NCI-H2227 (cell line): ENCODE results near the gene PNPLA3.

Experiments
- DNase-seq: peaks from one replicate; lab custom pipeline; 2025; ENCODE audit not compliant: unreplicated experiment; lab: John Stamatoyannopoulos, UW

PNPLA3 gene, protein sequence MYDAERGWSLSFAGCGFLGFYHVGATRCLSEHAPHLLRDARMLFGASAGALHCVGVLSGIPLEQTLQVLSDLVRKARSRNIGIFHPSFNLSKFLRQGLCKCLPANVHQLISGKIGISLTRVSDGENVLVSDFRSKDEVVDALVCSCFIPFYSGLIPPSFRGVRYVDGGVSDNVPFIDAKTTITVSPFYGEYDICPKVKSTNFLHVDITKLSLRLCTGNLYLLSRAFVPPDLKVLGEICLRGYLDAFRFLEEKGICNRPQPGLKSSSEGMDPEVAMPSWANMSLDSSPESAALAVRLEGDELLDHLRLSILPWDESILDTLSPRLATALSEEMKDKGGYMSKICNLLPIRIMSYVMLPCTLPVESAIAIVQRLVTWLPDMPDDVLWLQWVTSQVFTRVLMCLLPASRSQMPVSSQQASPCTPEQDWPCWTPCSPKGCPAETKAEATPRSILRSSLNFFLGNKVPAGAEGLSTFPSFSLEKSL

DNA sequence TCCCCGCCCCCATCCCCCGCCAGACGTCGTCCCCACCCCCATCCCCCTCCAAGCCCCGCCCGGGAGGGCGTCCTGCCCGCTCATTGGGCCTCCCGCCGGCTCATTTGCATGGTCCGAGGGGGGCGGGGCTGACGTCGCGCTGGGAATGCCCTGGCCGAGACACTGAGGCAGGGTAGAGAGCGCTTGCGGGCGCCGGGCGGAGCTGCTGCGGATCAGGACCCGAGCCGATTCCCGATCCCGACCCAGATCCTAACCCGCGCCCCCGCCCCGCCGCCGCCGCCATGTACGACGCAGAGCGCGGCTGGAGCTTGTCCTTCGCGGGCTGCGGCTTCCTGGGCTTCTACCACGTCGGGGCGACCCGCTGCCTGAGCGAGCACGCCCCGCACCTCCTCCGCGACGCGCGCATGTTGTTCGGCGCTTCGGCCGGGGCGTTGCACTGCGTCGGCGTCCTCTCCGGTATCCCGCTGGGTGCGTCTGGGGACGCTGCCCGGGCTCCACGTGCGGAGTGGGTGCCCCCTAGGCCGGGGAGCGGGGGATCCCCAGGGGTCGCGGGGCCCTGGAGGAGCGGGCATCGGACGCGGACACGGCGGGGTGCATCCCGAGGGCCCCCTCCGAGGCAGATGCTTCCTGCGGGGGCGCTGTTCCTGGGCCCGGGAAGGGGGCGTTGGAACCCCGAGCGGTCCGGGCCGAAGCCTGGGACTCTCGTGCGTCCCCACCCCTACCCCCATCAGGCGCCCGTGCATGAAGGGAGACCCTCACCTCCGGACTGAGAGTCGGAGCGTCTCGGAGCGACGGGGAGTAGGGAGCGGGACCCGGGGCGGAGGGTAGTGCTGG is at the start of gene PNPLA3:
Gene PNPLA3, plus strand, starts transcription at position 175 of the 834 bp plus-strand sequence. Its CDS starts 107 bp downstream, at position 282.
- peak; percentile 87 for DNase-seq

DNA sequence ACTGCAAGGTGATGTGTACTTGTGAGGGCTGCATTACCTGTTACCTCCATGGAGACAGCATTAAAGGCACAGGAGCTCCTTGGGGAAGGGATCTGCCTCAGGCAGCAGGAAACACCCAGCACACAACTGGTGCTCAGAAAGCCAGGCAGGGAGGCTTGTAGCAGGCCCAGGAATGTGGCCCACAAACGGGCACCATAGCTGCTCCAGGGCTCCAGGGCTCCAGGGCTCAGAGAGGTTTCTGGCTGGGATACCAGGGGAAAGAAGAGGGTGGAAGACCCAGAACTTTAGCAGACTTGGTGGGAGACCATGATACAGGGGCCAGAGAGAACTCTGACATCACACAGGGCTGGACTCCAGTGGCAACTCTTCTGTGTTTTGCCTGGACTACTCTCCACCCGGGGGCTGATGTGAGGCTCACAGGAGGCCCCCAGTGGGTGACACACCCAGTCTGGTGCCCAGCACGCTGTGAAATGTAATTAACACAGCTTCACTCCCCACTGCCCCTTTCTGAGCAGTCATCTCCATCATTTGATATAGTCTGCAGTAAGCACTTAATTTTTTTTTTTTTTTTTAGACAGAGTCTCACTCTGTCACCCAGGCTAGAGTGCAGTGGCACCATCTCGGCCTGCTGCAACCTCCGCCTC is 46.6 kb upstream of the PNPLA3 start:
- no peak for DNase-seq

DNA sequence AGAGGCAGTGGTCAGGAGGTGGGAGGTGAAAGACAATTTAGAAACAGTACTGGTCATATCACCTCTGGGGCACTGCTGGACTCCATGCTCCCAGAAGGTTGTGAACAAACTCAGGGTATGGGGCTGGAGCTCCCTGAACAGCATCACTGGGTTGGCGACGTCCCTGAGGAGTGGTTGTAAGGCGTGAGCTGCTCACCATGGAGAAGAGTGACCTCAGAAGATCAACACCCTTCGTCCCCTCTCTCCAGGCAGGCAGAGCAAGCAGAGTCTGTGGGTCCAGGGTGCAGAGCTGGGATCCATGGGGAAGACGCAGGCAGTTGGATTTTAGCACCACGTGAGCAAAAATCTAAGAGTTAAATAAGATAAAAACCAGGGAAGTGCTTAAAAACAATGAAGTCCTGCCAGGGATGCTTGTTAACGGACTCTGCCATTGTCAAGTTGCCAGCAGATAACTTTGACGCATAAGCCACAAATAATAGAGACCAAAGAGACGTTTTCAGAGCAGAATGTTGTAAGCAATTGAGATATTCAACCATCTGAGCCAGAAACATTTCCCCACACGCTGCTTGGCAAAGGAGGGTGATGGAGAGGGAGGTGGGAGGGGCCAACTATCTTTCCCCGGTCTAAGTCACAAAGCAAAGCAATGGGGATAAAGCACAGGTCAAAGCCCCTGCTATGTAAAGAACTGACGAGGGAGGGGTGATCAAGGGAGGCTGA is 45.4 kb upstream of the PNPLA3 start:
- no peak for DNase-seq

DNA sequence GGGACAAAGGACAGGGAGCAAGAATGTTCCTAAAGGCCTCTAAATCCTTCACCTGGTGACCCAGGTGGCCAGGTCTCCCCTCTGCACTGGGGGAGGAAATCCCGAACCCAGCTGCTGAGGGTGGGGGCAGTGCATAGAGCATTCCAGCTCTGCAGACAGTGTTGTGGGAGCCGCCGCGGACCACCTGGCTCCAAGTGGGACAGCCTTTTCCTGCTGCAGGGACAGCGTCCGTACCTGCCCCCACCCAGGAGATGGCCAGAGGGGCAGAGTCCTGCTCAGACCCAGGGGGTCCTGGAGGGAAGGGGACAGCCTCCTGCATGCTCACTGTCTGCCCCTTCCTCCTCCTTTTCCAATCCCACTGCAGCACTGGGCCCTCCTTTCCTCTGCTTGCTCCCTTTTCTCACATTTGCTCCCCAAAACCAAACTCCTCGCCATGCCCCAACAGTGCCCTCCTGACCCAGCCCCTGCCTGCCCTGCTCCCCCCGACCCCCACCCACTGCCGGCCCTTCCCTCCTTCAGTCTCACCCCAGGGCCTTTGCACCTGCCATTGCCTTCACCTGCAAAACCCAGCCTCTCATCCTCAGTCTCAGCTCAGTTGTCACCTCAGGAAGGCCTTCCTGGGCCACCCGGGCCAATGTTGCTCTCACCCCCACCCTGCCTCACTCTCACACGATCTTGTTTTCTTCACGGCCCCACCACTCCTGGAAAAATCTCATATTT is 44.6 kb upstream of the PNPLA3 start:
- DNase-seq = no peak

DNA sequence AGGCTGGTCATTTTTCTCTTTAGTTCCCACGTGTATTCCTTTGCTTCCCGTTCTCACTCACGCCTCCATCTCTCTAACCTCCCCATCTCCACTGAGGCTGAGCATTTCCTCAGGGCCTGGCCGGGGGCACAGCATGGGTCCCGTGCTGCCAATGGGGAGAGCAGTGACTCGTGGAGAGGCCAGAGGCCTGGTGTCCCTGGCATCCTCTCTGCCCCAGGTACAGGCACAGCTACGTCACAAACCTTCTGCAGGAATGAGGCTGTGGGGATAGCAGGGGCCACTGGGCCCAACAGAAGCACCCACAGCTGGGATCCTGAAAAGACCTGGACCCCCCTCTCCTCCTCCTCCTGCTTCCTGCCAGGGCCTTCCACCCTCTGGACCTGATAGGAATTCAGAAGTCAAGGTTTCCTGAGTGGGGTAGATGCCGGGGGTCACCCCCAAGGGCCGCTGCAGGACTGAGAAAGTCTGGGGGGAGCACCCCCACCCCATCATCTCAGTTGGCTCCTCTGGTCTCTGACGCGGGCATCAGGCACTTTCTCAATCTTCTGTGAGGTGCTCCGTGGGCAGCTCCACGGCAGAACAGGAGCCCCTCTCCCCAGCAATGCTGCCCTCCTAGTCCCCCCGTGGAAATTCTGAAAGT is 43.6 kb upstream of the PNPLA3 start:
- no peak for DNase-seq

DNA sequence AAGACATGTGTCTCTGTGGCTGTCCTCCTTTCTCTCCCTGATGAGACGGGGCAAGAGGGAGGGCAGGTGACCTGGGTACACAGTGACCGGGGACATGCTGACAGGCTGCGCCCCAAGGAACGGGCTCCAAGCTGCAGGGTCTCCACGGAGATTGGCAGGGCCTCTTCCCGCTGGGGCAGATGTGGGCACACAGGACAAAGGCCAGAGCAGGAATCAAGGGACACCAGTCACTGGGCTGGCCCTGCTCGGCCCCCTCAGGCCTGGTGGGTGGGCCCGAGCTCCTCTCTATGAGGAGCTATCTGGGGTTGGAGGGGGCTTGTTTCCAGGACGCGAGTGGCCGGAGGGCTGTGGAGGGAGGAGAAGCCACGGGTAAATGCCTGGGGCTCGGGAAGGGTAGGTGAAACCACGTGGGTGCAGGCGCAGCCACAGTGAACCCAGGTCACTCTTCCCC is 43.0 kb upstream of the PNPLA3 start:
- no peak for DNase-seq

DNA sequence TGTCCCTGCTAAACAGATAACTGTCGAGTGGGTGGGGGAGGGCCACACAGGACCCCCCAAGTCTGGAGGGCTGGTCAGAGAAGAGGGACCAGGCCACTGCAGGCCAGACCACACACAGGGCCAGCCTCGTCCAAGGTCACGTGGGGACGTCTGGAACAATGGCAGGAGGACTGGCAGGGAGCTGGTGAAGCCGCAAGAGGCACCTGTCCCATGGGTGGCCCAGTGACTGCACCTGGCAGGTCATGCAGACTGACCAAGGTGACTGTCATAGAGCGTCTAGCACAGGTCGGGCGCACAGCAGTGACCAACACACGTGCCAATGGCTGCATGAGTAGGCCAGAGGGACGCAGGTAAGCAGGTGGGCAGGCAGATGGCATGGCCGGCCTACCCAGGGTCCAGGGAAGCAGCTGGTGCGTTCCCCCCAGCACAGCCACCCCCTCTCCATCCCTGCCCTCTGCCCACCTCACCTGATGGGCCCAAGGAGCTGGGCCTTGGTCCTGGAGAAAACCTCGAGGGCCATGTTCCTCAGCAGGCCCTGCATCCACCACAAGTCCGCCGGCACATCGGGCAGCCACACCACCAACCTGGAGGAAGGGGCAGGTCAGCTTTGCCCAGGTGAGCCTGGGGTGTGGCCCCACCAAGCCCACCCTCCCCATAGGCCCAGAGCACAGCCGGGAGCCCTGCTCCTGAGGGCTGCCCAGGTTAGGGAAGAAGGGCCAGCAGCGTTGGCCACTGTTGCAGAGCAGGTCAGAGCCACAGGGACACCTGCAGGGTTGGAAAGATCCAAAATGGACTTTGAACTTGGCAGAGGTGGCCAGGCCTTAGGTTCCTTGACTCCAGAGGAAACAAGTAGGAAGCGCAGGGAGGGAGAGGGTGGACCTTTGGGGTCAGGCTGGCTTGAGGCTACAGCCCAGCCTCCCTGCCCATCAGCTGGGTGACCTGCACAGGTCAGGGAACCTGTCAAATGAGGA is 42.2 kb upstream of the PNPLA3 start:
- no peak for DNase-seq

DNA sequence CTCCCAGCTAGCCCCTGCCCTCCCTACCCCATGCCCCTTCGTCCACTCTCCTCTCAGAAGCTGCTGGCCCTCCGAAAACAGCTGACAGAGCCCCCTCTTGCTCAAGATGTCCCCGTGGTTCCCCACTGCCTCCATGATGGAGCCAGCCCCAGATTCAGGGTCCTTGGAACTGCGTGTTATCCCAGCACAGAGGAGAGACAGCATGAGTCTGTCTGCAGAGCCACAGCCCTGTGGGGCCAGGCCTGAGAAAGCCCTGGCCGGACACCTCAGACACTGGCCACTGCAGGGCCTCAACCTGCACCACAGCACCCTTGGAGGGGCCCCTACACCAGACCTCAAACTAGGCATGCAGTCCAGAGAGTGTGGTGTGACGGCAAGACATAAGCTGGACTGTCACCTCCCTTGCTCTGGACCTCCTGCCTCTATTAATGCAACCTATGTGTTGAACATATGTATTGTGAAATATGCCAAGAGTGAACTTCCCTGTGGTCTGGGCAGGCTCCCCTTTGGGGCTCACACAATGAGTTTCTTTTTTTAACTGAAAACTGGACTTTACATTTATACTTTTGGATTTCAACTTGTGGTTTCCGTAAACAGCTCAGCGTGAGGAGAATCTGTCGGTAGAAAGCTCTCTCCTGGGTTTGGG is 41.4 kb upstream of the PNPLA3 start:
- no peak for DNase-seq

DNA sequence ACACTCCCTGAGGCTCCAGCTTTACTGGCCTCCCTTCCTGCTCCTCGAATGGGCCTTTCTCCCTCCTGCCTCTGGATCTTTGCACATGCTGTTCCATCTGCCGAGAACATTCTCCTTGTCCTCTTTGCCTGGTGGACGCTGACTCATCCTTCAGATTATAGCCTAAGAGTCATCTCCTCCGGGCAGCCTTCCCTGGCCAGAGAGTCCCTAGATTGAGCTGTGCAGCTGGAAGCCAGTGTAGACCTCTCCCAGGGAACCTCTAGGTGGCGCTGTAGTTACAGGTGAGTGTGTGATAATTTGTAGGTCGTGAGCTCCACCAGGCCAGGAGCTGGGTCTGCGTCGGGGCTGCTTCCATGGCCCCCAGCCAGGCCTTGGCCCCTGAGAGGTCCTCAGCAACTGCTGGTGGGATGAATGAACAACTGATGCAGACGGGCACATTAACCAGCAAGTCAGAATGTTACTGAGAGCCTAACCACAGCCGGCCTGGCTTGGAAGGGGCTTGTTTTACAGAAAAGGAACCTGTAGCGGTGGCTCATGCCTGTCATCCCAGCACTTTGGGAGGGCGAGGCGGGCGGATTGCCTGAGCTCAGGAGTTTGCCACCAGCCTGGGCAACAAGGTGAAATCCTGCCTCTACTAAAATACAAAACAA is 40.5 kb upstream of the PNPLA3 start:
- peak; percentile 64 for DNase-seq

DNA sequence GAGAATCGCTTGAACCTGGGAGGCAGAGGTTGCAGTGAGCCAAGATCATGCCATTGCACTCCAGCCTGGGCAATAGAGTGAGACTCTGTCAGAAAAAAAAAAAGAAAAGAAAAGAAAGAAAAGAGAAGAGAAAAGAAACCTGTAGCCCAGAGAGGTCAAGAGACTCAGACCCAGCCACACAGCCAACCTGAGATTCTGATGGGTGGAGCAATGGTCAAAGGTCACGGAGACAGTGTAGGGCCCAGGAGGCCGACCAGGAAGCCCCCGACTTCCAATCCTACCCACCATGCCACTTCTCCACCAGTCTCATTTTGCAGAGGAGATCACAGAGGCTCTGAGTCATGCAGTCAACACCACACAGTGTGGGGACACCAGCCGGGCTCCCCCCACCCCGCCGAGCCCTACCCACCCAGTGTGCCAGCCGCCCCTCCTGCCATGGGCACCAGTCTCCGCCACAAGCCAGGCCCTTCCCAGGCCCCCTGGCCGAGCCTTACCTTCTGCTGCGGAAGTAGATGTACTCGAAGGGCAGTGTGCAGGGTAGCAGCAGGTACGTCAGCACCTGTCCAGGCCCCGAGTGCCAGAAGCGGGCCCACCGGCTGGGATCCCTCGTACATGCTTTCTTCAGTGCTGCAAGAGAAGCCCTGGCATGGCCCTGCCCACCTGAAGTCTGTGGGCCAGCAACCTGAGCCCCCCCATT is 39.7 kb upstream of the PNPLA3 start:
- no peak for DNase-seq

DNA sequence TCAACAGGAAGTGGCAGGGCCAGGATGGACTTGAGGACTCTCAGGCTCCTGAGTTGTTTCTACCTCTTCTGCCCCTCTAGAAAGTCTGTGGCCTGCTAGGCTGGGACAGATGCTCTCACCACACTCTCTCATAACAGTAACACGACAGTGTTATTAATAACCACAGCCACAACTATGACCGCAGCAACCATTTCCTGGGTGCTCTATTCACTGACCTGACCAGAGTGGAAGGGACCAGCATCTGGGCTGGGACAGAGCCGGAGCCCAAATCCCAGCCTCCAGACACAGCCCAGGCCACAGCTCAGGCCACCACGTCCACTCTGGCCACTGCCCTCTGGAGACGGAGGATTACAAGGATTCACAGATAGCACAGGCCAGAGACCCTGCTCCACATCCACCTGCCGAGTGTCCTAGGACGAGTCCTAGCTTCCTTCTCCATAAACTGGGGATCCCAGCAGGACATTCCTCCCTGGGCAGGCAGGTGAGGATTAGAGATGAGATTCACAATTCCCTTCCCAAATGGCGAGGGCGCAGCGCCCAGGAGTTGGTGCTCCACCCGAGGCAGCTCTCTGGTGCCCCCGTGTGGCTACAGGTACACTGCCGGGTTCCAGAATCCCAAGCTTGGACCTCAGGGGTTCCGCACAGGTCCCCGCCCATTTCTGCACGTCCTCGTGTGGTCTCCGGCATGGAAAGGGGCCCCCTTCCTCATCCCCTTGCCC is 38.8 kb upstream of the PNPLA3 start:
- peak; percentile 46 for DNase-seq

DNA sequence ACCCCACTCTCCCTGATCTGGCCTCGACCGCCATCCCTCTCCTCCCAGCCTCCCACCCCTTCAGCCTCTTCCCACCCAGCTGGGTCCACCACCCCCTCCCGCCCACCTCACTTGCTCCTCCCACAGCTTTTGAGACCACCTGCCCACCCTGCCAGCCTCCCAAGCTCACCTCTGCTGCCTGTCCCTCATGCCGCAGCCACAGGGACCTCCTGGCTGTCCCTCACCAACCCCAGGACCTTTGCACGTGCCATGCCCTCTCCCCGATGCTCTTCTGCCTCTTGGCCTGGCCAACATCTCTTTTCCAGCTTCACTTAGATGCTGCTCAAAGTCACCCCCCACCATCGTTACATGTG is 38.3 kb upstream of the PNPLA3 start:
- no peak for DNase-seq

DNA sequence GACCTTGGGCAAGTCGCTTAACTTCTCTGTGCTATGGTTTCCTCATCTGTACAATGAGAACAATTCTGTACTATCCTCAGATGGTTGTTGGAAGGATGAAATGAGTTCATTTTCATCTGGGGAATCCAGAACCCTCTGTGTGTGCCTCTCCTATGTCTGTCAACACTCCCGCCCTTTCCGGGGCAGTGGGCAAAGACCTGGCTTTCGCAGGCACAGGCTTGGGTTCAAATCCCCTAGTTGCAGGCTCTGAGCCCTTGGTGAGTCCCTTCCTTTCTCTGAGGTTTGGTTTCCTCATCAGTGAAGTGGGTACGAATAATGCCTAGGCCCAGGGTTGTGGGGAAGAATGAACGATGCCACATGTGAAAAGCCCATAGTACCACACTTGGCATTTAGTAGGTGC is 37.8 kb upstream of the PNPLA3 start:
- DNase-seq = no peak

DNA sequence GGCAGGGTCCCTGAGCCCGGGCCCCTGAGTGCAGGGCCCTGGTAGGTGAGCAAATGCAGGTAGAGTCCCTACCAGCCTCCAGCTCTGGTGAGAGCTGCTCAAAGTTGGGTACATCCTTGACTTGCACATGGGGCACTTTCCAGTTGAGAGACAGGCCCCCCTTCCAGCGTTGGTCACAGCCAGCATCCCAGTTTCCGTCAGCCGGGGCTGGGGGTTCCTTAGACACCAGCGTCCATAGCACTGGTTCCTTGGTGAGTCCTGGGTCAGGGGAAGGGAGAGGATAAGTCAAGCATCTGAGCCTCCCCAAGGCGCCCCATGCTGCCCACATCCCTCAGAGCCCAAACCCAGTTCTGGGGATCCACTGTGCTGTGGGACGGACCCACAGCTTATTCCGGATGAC is 37.4 kb upstream of the PNPLA3 start:
- no peak for DNase-seq

DNA sequence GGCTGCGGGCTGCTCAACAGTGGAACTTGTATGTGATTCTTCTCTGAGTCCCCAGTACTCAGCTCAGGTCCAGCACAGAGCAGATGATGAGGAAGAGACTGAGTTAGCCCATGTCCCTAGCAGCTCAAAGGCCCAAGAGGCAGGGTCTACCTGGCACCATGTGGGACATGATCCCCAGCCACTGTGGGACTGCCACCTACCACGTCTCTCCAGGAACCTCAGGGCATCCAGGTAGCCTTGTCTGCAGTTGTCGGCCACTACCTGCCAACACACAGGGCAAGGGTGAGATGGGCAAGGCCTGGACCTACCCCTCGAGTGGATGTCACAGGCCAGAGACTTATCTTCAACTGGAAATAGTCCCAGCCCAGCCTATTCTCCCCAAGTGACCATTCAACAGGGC is 36.2 kb upstream of the PNPLA3 start:
- no peak for DNase-seq

DNA sequence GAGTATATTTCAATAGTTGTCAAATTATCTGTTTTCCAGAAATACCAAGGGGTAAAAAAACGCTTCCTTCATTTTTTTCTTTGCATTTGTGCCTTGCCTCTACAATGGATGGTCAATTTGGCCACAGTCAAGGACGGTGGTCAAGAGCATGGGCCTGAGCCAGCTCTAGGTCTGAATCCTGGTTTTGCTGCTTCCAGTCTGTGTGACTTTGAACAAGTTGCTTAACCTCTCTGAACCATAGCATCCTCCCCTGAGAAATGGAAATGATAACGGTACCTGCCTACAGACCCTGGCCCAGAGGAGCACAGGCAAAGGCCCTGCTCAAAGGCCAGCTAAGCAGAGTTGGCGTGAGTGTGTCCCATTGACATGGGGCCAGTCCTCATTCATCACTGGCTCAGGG is 34.9 kb upstream of the PNPLA3 start:
- no peak for DNase-seq
